ENCODE measurements around the gene PCBP3. TPM values are rescaled to one million over a fixed set of nuclear protein-coding genes. Genes with fewer than 3 reads are reported as not detected.

The PCBP3 gene
- total RNA-seq, 1 experiment from 2014 or later, result not detected

GRCh38 chr21:45847870-45848269 is 204.3 kb downstream of the PCBP3 start:
- intact Hi-C loops (cut with micrococcal nuclease; ENCODE audit: unreplicated experiment), result no loop called here
- H3K36me3 ChIP-seq (ENCODE audit: low read depth), result no peaks in the 10 kb centered on the region
- no peak overlapping the region for H2AFZ ChIP-seq
- no peaks in the 10 kb centered on the region for H3K79me2 ChIP-seq (ENCODE audit: low read depth)
- ChIA-PET POLR2A (ENCODE audit: unreplicated experiment) (no interaction called here), CTCF (no interaction called here)
- no peaks in the 10 kb centered on the region for H3K9me2 ChIP-seq (ENCODE audit: insufficient read depth)
- H3K4me2 ChIP-seq, result peak overlapping the region; percentile 53
- peaks cover 22% of the 10 kb centered on the region for H3K27me3 ChIP-seq (ENCODE audit: insufficient read depth, low read depth)
- no peaks in the 10 kb centered on the region for H3F3A ChIP-seq (ENCODE audit: insufficient read depth, low read depth)
- no peak for DNase-seq
- H3K4me3 ChIP-seq, result no peak overlapping the region
- BruUV-seq (replicated peaks), result no TSS peak
- H3K4me1 ChIP-seq (replicated peaks; ENCODE audit: insufficient read depth), result no peaks in the 10 kb centered on the region
- no peak for TF ChIP-seq EZH2 (IDR thresholded peaks at IDR 0.05; ENCODE audit: low read depth)
- TF ChIP-seq CTCF (conservative IDR thresholded peaks at IDR 0.05), result no peak; the same call in 1 of the 2 replicates
- no peak overlapping the region for H3K27ac ChIP-seq
- no peaks in the 10 kb centered on the region for H3K9me3 ChIP-seq (ENCODE audit: insufficient read depth, low read depth)
- H4K20me1 ChIP-seq (ENCODE audit: insufficient read depth), result no peaks in the 10 kb centered on the region

- POLR2A ChIA-PET (ENCODE audit: unreplicated experiment), result no interaction called here
- Histone ChIP-seq H3F3A (ENCODE audit: insufficient read depth, low read depth) (no peaks in the 10 kb centered on the region), H3K9me3 (ENCODE audit: insufficient read depth, low read depth) (no peaks in the 10 kb centered on the region), H3K4me2 (peak overlapping the region; percentile 53), H3K9me2 (ENCODE audit: insufficient read depth) (no peaks in the 10 kb centered on the region), H3K27me3 (ENCODE audit: insufficient read depth, low read depth) (peaks cover 22% of the 10 kb centered on the region), H3K79me2 (ENCODE audit: low read depth) (no peaks in the 10 kb centered on the region), H3K4me3 (no peak overlapping the region), H3K27ac (no peak overlapping the region), H3K4me1 (replicated peaks; ENCODE audit: insufficient read depth) (no peaks in the 10 kb centered on the region), H3K36me3 (ENCODE audit: low read depth) (no peaks in the 10 kb centered on the region), H2AFZ (no peak overlapping the region), H4K20me1 (ENCODE audit: insufficient read depth) (no peaks in the 10 kb centered on the region)
- no peak for TF ChIP-seq CTCF (conservative IDR thresholded peaks at IDR 0.05)
- TF ChIP-seq EZH2 (IDR thresholded peaks at IDR 0.05; ENCODE audit: low read depth), result no peak
- no peak for DNase-seq
- CTCF ChIA-PET, result no interaction called here
- no TSS peak for BruUV-seq (replicated peaks)
- intact Hi-C loops (cut with micrococcal nuclease; ENCODE audit: unreplicated experiment), result no loop called here
Observed at GRCh38 chr21:45848331-45848730, 204.8 kb downstream of the PCBP3 start.

GRCh38 chr21:45848805-45849204 is 205.3 kb downstream of the PCBP3 start:
- Histone ChIP-seq H3K36me3 (ENCODE audit: low read depth) (no peaks in the 10 kb centered on the region), H4K20me1 (ENCODE audit: insufficient read depth) (no peaks in the 10 kb centered on the region), H3K9me3 (ENCODE audit: insufficient read depth, low read depth) (no peaks in the 10 kb centered on the region), H3K27ac (no peak overlapping the region), H2AFZ (no peak overlapping the region), H3K27me3 (ENCODE audit: insufficient read depth, low read depth) (peaks cover 22% of the 10 kb centered on the region), H3K79me2 (ENCODE audit: low read depth) (no peaks in the 10 kb centered on the region), H3K4me2 (no peak overlapping the region), H3K4me1 (replicated peaks; ENCODE audit: insufficient read depth) (no peaks in the 10 kb centered on the region), H3F3A (ENCODE audit: insufficient read depth, low read depth) (no peaks in the 10 kb centered on the region), H3K9me2 (ENCODE audit: insufficient read depth) (no peaks in the 10 kb centered on the region), H3K4me3 (no peak overlapping the region)
- no TSS peak for BruUV-seq (replicated peaks)
- DNase-seq, result no peak
- intact Hi-C loops (cut with micrococcal nuclease; ENCODE audit: unreplicated experiment), result no loop called here
- ChIA-PET POLR2A (ENCODE audit: unreplicated experiment) (no interaction called here), CTCF (no interaction called here)
- no peak for TF ChIP-seq EZH2 (IDR thresholded peaks at IDR 0.05; ENCODE audit: low read depth)
- TF ChIP-seq CTCF (conservative IDR thresholded peaks at IDR 0.05), result no peak
